T-helper 17 cell (primary cell): ENCODE measurements around the gene TP53. TPM values are rescaled to one million over a fixed set of nuclear protein-coding genes. Genes with fewer than 3 reads are reported as not detected.
"Not testable (repeated sequence)": the region's sequence is repeated elsewhere in the genome, so short reads cannot be mapped to it uniquely, and the experiment has no call there.

Source experiments
- ATAC-seq: fragments of 150-1000 bp; cut with Tn5 transposase; 2 replicates; pipeline ENCODE4 v1.10.0; 2021; ENCODE audit warnings: mild to moderate bottlenecking, moderate library complexity
- DNase-seq, 3 donors: peaks; one replicate each; pipeline versions ENCODE4 v3.0.0 to v3.0.0-alpha.2; 2020 to 2021
- H3K9me3 ChIP-seq: one replicate; pipeline ENCODE4 v1.7.0; 2013; ENCODE audit warnings: low read length, mild to moderate bottlenecking; ENCODE audit not compliant: control insufficient read depth, poor library complexity, severe bottlenecking
- H3K27ac Mint-ChIP-seq: one replicate; pipeline ENCODE4 v1.8.0; 2022; ENCODE audit warnings: mild to moderate bottlenecking, moderate library complexity, mixed read lengths
- H3K27me3 Mint-ChIP-seq: one replicate; pipeline ENCODE4 v1.8.0; 2022; ENCODE audit warnings: mixed read lengths
- H3K36me3 Mint-ChIP-seq: one replicate; pipeline ENCODE4 v1.8.0; 2022; ENCODE audit warnings: low read depth, mixed read lengths
- H3K4me1 Mint-ChIP-seq: one replicate; pipeline ENCODE4 v1.8.0; 2022; ENCODE audit warnings: mild to moderate bottlenecking, mixed read lengths
- H3K4me3 Mint-ChIP-seq: one replicate; pipeline ENCODE4 v1.8.0; 2022; ENCODE audit warnings: mild to moderate bottlenecking, moderate library complexity, mixed read lengths
- total RNA-seq, 4 donors: library from RNA in 2 of 4; stranded (reverse) in 2 of 4; gene quantifications; one replicate each; pipeline ENCODE4 v1.2.3 and lab custom pipeline; 2022 to 2026

TP53 gene
- total RNA-seq, 2 donors from 2014 or later = 61.2 to 66.2 TPM

DNA sequence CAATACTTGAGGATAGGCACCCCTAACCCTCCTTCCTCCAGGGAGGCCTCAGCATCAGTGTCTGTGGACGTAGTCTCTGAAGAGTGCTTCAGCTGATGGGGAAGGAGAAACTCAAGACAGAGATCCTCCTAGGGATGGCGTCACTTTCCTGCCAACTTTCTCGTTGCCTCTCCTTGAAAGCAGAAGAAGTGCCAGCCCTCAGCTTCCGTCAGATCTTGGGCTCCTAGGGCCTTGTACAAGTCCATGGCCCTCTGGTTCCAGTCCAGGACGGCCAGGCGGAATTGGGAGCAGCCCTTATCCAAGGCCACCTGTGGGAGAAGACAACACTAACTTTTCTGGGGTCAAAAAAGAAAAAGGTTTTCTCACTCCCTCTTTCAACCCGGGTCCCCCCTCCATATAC lies 61.0 kb downstream of the TP53 start:
- Mint-ChIP-seq H3K27me3 (no peaks in the 10 kb centered on the region), H3K36me3 (no peaks in the 10 kb centered on the region), H3K27ac (peak overlapping the region; percentile 85), H3K4me1 (peaks cover 13% of the 10 kb centered on the region), H3K4me3 (peak overlapping the region; percentile 88)
- no peak for DNase-seq
- H3K9me3 ChIP-seq = no peaks in the 10 kb centered on the region
- ATAC-seq = no peak

DNA sequence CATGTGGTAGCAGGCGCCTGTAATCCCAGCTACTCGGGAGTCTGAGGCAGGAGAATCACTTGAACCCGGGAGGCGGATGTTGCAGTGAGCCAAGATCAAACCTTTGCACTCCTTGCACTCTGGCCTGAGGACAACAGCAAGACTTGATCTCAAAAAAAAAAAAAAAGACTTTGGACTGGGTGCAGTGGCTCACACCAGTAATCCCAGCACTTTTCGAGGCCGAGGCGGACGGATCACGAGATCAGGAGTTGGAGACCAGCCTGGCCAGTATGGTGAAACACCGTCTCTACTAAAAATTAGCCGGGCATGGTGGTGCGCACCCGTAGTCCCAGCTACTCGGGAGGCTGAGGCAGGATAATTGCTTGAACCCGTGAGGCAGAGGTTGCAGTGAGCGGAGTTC lies 61.5 kb downstream of the TP53 start:
- H3K36me3 Mint-ChIP-seq, H3K9me3 ChIP-seq, H3K27ac Mint-ChIP-seq, H3K4me3 Mint-ChIP-seq, ATAC-seq, DNase-seq, H3K27me3 Mint-ChIP-seq: not testable (repeated sequence)
- H3K4me1 Mint-ChIP-seq = peaks cover 13% of the 10 kb centered on the region

DNA sequence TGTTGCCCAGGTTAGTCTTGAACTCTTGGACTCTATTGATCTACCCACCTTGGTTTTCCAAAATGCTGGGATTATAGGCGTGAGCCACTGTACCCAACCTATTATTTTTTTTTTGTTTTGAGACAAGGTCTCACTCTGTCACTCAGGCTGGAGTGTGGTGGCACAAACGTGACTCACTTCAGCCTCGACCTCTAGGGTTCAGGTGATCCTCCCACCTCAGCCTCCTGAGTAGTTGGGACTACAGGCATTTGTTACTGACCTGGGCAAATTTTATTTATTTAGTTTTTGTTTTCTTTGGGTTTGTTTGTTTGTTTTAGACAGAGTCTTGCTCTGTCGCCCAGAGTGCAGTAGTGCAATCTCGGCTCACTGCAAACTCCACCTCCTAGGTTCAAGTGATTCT lies 63.6 kb downstream of the TP53 start:
- H3K27me3 Mint-ChIP-seq = no peaks in the 10 kb centered on the region
- ATAC-seq (no peak), DNase-seq (no peak)
- no peak overlapping the region for H3K4me3 Mint-ChIP-seq
- H3K4me1 Mint-ChIP-seq = peaks cover 10% of the 10 kb centered on the region
- no peaks in the 10 kb centered on the region for H3K36me3 Mint-ChIP-seq
- H3K9me3 ChIP-seq = no peaks in the 10 kb centered on the region
- H3K27ac Mint-ChIP-seq = no peak overlapping the region

DNA sequence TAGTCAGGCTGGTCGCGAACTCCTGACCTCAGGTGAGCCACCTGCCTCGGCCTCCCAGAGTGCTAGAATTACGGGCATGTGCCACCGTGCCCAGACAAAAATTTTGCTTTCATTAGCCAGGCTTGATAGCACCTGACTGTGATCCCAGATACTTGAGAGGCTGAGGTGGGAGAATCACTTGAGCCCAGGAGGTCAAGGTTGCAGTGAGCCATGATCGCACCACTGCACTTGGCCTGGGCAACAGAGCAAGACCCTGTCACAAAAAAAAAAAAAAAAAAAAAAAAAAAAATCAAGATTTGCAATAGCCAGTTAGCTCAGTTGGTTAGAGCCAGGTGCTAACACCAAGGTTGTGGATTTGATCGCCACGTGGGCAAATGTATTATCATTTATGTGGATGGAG lies 66.5 kb downstream of the TP53 start:
- Mint-ChIP-seq H3K27me3 (no peaks in the 10 kb centered on the region), H3K4me3 (no peak overlapping the region), H3K4me1 (no peaks in the 10 kb centered on the region), H3K27ac (no peak overlapping the region), H3K36me3 (no peaks in the 10 kb centered on the region)
- no peak for DNase-seq
- no peak for ATAC-seq
- no peaks in the 10 kb centered on the region for H3K9me3 ChIP-seq

DNA sequence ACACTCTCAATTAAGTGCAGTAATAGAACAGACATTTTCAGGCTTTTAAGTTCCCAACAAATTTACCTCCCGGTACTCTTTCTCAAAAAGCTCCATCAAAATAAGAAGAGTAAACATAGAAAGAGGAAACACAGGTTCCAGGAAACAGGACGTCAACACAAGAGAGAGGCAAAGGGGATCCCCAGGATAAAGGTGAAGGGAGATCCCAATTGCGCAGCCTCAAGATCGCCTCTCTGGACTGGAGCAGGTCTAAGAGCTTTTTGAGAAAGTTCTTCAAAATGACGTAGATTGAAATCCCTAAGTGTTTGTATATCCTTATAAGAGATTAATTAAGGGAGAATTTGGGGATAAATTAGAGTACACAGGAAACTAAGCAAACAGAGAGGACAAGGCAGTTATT lies 68.7 kb downstream of the TP53 start:
- H3K27me3 Mint-ChIP-seq = no peaks in the 10 kb centered on the region
- ATAC-seq (no peak), DNase-seq (no peak)
- H3K9me3 ChIP-seq = no peaks in the 10 kb centered on the region
- no peak overlapping the region for H3K27ac Mint-ChIP-seq
- no peak overlapping the region for H3K4me3 Mint-ChIP-seq
- H3K36me3 Mint-ChIP-seq = peaks cover 2% of the 10 kb centered on the region
- H3K4me1 Mint-ChIP-seq = peaks cover 4% of the 10 kb centered on the region

Other genes with a start within 250 kb of the TP53 start
- 1 to 10 TPM; 2.0 to 2.6 TPM for gene FGF11, start 248.0 kb downstream of the TP53 start, total RNA-seq
- gene CHRNB1, start 242.4 kb downstream of the TP53 start, total RNA-seq = 1 to 10 TPM; 7.0 to 7.2 TPM
- gene ZBTB4, start 207.9 kb downstream of the TP53 start, total RNA-seq = 10 to 100 TPM; 44.9 to 49.5 TPM
- not detected for gene SLC35G6, start 206.0 kb downstream of the TP53 start, total RNA-seq
- gene POLR2A, start 203.1 kb downstream of the TP53 start, total RNA-seq = 100 to 1,000 TPM; 553 to 572 TPM
- 10 to 100 TPM; 41.7 to 49.2 TPM for gene TNFSF12, start 138.4 kb downstream of the TP53 start, total RNA-seq
- gene TNFSF13, start 128.7 kb downstream of the TP53 start, total RNA-seq = 1 to 10 TPM; 2.9 to 3.1 TPM
- 10 to 100 TPM; 33.4 to 37.0 TPM for gene SENP3, start 125.6 kb downstream of the TP53 start, total RNA-seq
- 1 to 10 TPM; 3.9 to 8.1 TPM for gene CD68, start 107.9 kb downstream of the TP53 start, total RNA-seq
- gene MPDU1, start 103.6 kb downstream of the TP53 start, total RNA-seq = 10 to 100 TPM; 28.9 to 32.7 TPM
- not detected for gene SOX15, start 97.4 kb downstream of the TP53 start, total RNA-seq
- 10 to 100 TPM; 22.3 to 23.4 TPM for gene FXR2, start 72.6 kb downstream of the TP53 start, total RNA-seq
- gene SAT2, start 59.7 kb downstream of the TP53 start, total RNA-seq = 10 to 100 TPM; 39.1 to 42.9 TPM
- gene SHBG, start 57.4 kb downstream of the TP53 start, total RNA-seq = under 1 TPM in 1 of 2 donors, not detected in 1; 0.40 TPM
- gene ATP1B2, start 36.6 kb downstream of the TP53 start, total RNA-seq = under 1 TPM in 1 of 2 donors, not detected in 1; 0.15 TPM
- 1 to 10 TPM; 6.6 TPM for gene WRAP53, start 987 bp upstream of the TP53 start, total RNA-seq
- not detected for gene EFNB3, start 17.7 kb upstream of the TP53 start, total RNA-seq
- under 1 TPM in 1 of 2 donors, not detected in 1; 0.31 TPM for gene DNAH2, start 30.3 kb upstream of the TP53 start, total RNA-seq
- gene KDM6B, start 146.7 kb upstream of the TP53 start, total RNA-seq = 100 to 1,000 TPM; 207 to 231 TPM
- 10 to 100 TPM; 31.0 to 31.3 TPM for gene TMEM88, start 167.6 kb upstream of the TP53 start, total RNA-seq
- 10 to 100 TPM; 26.8 to 30.3 TPM for gene NAA38, start 170.1 kb upstream of the TP53 start, total RNA-seq
- gene CYB5D1, start 170.5 kb upstream of the TP53 start, total RNA-seq = 10 to 100 TPM in 1 of 2 donors, 1 to 10 TPM in 1; 9.3 to 14.9 TPM
- gene CHD3, start 201.3 kb upstream of the TP53 start, total RNA-seq = 100 to 1,000 TPM; 219 TPM
- gene RNF227, start 228.8 kb upstream of the TP53 start, total RNA-seq = 1 to 10 TPM; 1.4 to 2.3 TPM
- 1 to 10 TPM; 5.9 to 8.4 TPM for gene KCNAB3, start 242.4 kb upstream of the TP53 start, total RNA-seq
- 100 to 1,000 TPM; 102 to 118 TPM for gene TRAPPC1, start 244.5 kb upstream of the TP53 start, total RNA-seq
- 10 to 100 TPM; 24.3 to 27.9 TPM for gene CNTROB, start 244.7 kb upstream of the TP53 start, total RNA-seq